ENCODE data around the gene LRP6.
"Not testable (repeated sequence)": the region's sequence is repeated elsewhere in the genome, so short reads cannot be mapped to it uniquely, and the experiment has no call there.

LRP6 gene

GRCh38 chr12:12180575-12180974, 86.3 kb downstream of the LRP6 start:
- DNase-seq (ENCODE audit: low read depth), result no peak

DNA sequence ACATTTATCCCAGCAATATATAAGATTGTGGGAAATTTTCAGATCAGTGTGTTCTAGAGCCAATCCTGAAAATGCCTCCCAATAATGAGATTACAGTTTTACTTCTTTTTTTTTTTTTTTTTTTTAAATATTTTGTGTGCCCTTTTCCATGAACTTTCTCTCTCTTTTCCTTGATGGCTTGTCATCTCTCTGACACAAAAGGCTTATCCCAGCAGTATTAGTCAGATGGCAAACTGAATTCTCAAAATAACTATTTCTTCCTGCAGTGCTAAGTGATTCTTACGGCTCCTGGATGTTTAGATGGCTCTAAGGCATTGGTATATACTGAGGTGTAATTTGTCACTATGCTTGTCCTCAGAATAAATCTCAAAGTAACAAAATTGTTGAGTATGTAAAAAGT, 86.7 kb downstream of the LRP6 start:
- no peak for DNase-seq (ENCODE audit: low read depth)

GRCh38 chr12:12178559-12178958, 88.3 kb downstream of the LRP6 start:
- DNase-seq (ENCODE audit: low read depth), result no peak

- DNase-seq (ENCODE audit: low read depth), result no peak
These were observed 90.4 kb downstream of the LRP6 start for GRCh38 chr12:12176402-12176801.

DNA sequence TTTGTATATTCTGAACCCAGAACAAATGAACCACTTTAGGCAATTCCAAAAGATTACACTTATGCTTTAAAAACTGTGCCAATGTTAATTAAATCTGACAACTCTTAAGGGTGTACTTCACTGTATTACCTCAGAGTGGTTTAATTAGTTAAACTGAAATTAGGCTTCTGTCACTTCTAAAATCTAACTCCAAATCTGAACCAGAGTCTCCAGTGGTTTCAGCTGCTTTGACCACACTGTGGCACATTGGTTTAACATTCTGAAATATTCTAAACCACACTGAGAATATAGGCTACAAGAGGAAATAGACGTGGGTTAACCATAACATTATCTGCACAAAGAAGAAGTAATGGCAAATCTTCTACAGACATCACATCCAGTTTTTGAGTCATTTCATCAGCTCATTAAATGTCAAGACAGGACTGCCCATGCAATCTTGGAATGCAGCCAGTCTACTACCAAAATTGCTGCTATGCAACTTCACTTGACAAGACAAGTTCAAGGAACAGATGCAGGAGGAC, 94.8 kb downstream of the LRP6 start:
- no peak for DNase-seq (ENCODE audit: low read depth)

- no peak for DNase-seq (ENCODE audit: low read depth)
These were observed 99.0 kb downstream of the LRP6 start for GRCh38 chr12:12167847-12168246.

DNA sequence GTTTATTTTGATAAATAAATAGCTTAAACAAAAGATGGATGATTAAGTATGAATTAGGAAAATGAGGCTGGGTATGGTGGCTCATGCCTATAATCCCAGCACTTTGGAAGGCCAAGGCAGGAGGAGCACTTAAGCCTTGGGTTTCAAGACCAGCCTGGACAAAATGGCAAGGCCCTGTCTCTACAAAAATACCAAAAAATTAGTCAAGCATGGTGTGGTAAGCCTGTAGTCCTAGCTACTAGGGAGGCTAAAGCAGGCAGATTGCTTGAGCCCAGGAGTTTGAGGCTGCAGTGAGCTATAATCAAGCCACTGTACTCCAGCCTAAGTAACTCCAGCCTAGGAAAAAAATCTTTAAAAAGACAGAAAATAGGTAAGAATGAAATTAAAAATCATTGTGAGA, 100.1 kb downstream of the LRP6 start:
- DNase-seq (ENCODE audit: low read depth), result no peak

DNA sequence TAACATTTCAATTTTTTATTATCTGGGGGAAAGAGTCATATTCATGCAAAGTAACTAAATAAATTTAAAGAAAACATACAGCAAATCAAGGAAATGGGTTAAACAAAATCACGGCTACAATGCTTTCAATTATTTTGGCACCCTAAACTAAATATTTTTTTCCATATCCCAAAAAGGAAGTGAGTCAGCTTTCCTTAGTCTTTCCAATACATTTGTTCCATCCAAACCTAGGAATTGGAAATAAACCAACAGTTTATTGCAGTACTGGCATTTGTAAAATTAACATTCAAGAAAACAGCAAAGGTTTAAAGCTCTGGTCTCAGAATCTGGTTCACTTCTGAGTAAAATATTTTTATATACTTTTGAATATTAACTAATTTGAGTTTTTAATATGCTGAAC, 106.9 kb downstream of the LRP6 start:
- DNase-seq (ENCODE audit: low read depth), result peak; percentile 33

GRCh38 chr12:12158858-12159257, 108.0 kb downstream of the LRP6 start:
- DNase-seq (ENCODE audit: low read depth), result no peak

- no peak for DNase-seq (ENCODE audit: low read depth)
These were observed 109.4 kb downstream of the LRP6 start for GRCh38 chr12:12157424-12157823.

GRCh38 chr12:12156828-12157227, 110.0 kb downstream of the LRP6 start:
- no peak for DNase-seq (ENCODE audit: low read depth)

- no peak for DNase-seq (ENCODE audit: low read depth)
These were observed 110.7 kb downstream of the LRP6 start for GRCh38 chr12:12156116-12156515.

GRCh38 chr12:12153596-12153995, 113.2 kb downstream of the LRP6 start:
- DNase-seq (ENCODE audit: low read depth), result no peak

DNA sequence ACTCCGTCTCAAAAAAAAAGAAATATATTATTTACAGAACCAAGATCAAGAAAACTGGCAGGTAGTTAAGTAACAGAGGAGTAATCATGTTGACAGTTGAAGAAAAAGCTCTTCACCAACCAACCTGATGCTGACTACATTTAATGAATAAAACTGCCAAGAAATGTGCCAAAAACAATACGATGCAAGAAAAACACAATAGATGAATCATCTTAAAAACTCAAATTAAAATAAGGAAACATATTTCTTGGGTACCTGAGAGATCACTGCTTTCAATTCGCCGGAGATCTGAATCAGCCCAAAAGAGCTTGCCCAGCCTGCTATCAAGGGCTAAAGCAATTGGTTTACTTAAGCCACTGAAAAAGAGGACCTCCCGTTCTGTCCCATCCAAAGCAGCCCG, 119.7 kb downstream of the LRP6 start:
- DNase-seq (ENCODE audit: low read depth), result no peak

DNA sequence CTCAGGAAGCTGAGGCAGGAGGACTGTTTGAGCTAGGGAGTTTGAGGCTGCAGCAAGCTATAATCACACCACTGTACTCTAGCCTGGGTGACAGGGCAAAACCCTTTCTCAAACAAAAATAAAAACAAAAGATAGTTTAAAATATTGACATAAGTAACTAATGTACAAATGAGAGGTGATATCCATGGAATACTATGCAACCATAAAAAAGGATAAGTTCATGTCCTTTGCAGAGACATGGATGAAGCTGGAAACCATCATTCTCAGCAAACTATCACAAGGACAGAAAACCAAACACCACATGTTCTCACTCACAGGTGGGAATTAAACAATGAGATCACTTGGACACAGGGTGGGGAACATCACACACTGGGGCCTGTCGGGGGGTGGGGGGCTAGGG, 122.3 kb downstream of the LRP6 start:
- not testable (repeated sequence) for DNase-seq (ENCODE audit: low read depth)

DNA sequence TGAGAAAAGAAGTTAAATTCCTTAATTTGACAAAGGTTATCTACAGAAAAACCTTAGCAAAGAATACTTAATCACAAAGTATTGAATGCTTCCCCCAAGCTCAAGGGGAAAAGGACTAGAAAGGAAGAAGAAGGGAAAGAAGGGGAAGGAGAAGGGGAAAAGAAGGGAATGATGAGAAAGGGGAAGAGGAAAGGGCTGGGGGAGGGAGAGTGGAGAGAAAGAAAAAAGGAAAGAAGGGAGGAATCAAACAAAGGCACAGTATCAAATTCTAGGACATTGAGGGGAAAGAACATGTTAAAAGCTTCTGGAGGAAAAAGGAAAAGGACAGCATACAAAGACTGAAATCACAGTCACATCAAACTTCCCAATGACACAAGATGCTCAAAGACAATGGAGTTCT, 125.8 kb downstream of the LRP6 start:
- DNase-seq (ENCODE audit: low read depth), result no peak

- DNase-seq (ENCODE audit: low read depth), result no peak
These were observed 128.4 kb downstream of the LRP6 start for GRCh38 chr12:12138203-12139154.

DNA sequence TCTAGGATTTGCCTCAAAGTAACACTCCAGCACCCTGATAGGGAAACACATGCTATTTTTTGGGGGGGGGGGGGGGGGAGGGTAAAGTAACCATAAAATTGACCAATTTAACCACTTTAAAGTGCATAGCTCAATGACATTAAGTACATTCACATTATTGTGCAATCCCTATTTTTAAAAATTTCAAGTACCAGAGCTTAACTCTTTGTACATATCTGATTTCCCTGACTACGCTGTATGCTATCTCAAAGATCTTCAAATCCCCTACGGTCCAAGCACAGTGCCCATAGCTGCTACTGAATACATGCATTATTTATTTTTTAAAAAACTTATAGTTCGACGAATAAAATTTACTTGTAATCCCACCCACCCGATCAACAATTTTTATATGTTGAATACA, 133.1 kb downstream of the LRP6 start:
- no peak for DNase-seq (ENCODE audit: low read depth)

DNA sequence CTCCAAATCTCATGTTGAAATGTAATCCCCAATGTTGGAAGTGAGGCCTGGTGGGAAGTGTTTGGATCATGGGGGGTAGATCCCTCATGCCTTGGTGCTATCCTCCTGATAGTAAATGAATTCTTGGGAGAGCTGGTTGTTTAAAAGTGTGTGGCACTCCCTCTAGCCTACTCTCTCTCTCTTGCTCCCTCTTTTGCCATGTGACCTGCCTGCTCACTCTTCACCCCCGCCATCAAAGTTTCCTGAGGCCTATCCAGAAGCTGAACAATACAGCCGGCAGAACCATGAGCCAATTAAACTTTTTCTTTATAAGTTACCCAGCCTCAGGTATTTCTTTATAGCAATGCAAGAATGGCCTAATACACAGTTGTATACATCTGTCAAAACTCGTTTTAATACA, 133.6 kb downstream of the LRP6 start:
- no peak for DNase-seq (ENCODE audit: low read depth)

DNA sequence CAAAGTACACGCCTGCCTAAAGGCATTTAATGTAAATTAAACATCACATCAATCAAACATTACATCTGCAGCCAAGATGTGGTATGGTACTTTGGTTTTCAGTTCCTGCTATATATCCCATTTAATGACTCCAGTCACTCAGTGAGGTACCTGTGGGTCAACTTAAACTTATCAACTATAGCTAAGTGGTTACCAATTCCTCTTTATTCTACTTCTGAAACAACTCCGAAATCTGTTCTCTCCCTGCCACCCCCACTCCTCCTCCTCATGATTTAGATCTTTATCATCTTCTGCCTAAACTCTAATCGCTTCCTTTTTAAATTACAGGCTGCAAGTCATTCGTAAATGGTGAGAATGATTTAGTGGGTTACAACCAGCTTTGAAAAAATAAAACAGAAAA, 138.2 kb downstream of the LRP6 start:
- no peak for DNase-seq (ENCODE audit: low read depth)

- DNase-seq (ENCODE audit: low read depth), result no peak
These were observed 139.5 kb downstream of the LRP6 start for GRCh38 chr12:12127304-12127703.

DNA sequence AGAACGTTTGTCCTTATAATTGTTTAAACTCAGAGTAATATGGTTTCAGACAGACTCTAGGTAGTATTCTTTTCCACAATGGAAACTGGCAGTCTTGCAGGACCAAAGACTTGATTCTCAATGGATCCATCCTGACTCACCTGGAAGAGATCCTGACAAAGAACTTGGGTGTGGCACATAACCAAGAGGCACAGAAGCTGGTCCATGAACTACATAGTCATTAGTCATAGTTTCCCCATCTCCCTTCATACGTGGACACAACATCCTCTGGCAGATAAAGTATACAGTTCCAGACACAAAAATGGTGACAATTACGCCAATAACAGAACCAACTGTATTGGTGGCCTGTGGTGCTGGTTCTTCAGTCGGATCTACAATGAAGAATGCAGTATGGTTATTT, 140.3 kb downstream of the LRP6 start:
- peak; percentile 39 for DNase-seq (ENCODE audit: low read depth)

GRCh38 chr12:12123036-12123604, 143.7 kb downstream of the LRP6 start:
- DNase-seq (ENCODE audit: low read depth), result no peak

All from ELR (cell line).